Ectodermal cell (in vitro differentiated cells): ENCODE results near the gene MYEF2.

Experiments used
- H3K27ac ChIP-seq: 2 replicates; pipeline ENCODE4 v1.7.0; 2013; ENCODE audit warnings: mild to moderate bottlenecking, low read depth, low read length; ENCODE audit not compliant: insufficient read depth, poor library complexity, severe bottlenecking
- H3K27me3 ChIP-seq: 2 replicates; pipeline ENCODE4 v1.7.0; 2013; ENCODE audit warnings: mild to moderate bottlenecking, low read length; ENCODE audit not compliant: insufficient read depth, control insufficient read depth, poor library complexity, severe bottlenecking
- H3K36me3 ChIP-seq: one replicate; pipeline ENCODE4 v1.7.0; 2013; ENCODE audit warnings: low read length; ENCODE audit not compliant: control insufficient read depth, insufficient read depth
- H3K4me1 ChIP-seq: one replicate; pipeline ENCODE4 v1.7.0; 2013; ENCODE audit warnings: low read length; ENCODE audit not compliant: control insufficient read depth, insufficient read depth
- H3K4me3 ChIP-seq: 2 replicates; pipeline ENCODE4 v1.7.0; 2013; ENCODE audit warnings: low read depth, low read length, control low read depth; ENCODE audit not compliant: insufficient read depth
- H3K9me3 ChIP-seq: 2 replicates; pipeline ENCODE4 v1.7.0; 2013; ENCODE audit warnings: mild to moderate bottlenecking, low read length, moderate library complexity; ENCODE audit not compliant: control insufficient read depth
- WGBS, 2 experiments: methylation state at CpG; one replicate each; pipeline ENCODE4 v1.1.7; 2013; ENCODE audit warnings: missing lambda C conversion rate in 2 of 2; 5-methylcytosine and 5-hydroxymethylcytosine counted together

The MYEF2 gene

DNA sequence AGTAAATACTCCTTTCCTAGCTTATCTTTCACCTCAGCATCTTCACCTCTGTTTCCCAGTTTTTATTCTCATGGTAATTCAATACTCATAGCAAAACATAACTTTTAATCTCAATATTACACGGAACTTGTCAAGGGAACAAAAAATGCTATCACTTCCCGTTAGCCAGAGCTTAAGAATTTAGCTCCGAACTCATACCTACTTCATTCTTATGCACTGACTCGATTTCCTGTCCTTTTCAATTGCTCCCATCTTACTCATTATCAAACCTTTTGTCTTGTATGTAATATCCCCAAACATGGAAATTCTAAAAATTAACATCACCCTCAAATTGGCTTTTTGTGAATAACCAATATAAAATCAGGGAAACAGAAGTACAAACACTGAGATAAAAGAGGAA, 28.2 kb downstream of the MYEF2 start:
- Histone ChIP-seq H3K9me3 (no peaks in the 10 kb centered on the region), H3K4me3 (no peak overlapping the region), H3K36me3 (peaks cover 35% of the 10 kb centered on the region), H3K27me3 (no peaks in the 10 kb centered on the region), H3K4me1 (no peaks in the 10 kb centered on the region), H3K27ac (no peak overlapping the region)
- 80 to 86% methylated on average over 4 of the region's 4 CpGs for WGBS, 2 experiments

DNA sequence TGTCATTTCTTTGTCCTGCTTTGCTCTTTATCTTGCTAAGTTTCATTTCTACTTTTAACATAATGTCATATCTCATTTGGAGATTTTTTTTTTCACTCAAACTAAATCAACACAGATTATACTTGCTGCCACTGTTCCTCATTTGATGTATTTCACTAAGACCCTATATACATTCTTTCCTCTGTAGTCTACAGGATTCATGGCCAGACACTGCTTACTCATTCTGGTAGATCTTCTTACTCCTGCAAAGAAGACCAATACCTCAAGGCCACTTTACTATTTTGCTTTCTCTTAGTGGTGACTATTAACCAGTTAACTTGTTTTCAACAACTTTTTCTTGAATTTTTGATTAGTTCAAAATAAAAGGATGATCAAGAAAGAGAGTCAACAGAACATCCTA, 30.7 kb downstream of the MYEF2 start:
- Histone ChIP-seq H3K36me3 (peaks cover 26% of the 10 kb centered on the region), H3K27ac (no peak overlapping the region), H3K9me3 (no peaks in the 10 kb centered on the region), H3K4me1 (no peaks in the 10 kb centered on the region), H3K27me3 (no peaks in the 10 kb centered on the region), H3K4me3 (no peak overlapping the region)

DNA sequence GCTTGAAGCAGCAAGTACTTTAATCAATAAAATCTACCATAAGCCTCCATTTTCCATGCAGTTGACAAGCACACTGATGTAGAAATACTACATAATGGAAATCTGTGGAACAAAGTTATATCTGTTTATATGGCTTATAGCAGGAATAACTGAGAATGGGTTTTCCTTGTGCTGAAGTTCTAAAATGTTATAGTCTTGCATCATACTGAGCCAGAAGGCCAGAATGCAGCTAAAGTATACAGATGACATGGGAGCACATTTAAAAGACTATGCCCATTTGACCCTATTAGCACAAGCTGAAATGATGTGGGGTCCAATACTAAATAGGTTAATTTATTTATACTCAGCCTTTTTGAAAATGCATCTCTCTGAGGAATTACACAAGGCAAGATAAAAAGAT, 32.2 kb downstream of the MYEF2 start:
- no peak overlapping the region for H3K4me3 ChIP-seq
- H3K4me1 ChIP-seq, result no peaks in the 10 kb centered on the region
- H3K27me3 ChIP-seq, result no peaks in the 10 kb centered on the region
- H3K36me3 ChIP-seq, result peaks cover 15% of the 10 kb centered on the region
- no peaks in the 10 kb centered on the region for H3K9me3 ChIP-seq
- H3K27ac ChIP-seq, result no peak overlapping the region

DNA sequence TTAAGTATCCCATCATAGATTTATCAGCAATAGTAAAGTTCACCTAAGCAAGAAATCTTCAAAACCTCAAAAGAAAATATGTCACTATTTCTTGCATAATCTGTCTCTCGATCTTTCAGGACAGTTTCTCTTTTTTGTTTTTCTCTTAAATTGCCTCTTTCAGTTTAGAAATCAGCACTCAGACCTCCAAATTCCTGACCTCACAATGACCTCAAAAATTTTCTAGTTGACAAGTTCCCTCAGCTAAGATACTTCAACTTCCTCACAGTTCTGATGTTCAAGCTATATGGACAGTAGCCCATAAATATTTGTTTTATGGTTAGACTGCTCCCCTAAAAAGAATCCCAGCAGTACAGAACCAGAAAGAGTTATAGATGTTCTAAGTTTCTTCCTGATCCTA, 33.2 kb downstream of the MYEF2 start:
- peaks cover 15% of the 10 kb centered on the region for H3K36me3 ChIP-seq
- H3K27ac ChIP-seq, result no peak overlapping the region
- 97 to 98% methylated on average over 1 of the region's 1 CpG for WGBS, 2 experiments
- H3K9me3 ChIP-seq, result no peaks in the 10 kb centered on the region
- no peaks in the 10 kb centered on the region for H3K4me1 ChIP-seq
- no peaks in the 10 kb centered on the region for H3K27me3 ChIP-seq
- no peak overlapping the region for H3K4me3 ChIP-seq

- Histone ChIP-seq H3K4me1 (no peaks in the 10 kb centered on the region), H3K9me3 (no peaks in the 10 kb centered on the region), H3K36me3 (peaks cover 10% of the 10 kb centered on the region), H3K4me3 (no peak overlapping the region), H3K27me3 (no peaks in the 10 kb centered on the region), H3K27ac (no peak overlapping the region)
- 86% methylated on average over 1 of the region's 1 CpG; no CpG with 5 or more reads in 1 of the 2 experiments for WGBS, 2 experiments
These were observed 34.2 kb downstream of the MYEF2 start for GRCh38 chr15:48143856-48144255.

GRCh38 chr15:48132874-48133273, 45.2 kb downstream of the MYEF2 start:
- H3K4me1 ChIP-seq, result no peaks in the 10 kb centered on the region
- no peak overlapping the region for H3K27ac ChIP-seq
- H3K36me3 ChIP-seq, result no peaks in the 10 kb centered on the region
- H3K4me3 ChIP-seq, result no peak overlapping the region
- H3K27me3 ChIP-seq, result no peaks in the 10 kb centered on the region
- 99 to 100% methylated on average over 5 to 6 of the region's 6 CpGs for WGBS, 2 experiments
- H3K9me3 ChIP-seq, result no peaks in the 10 kb centered on the region

DNA sequence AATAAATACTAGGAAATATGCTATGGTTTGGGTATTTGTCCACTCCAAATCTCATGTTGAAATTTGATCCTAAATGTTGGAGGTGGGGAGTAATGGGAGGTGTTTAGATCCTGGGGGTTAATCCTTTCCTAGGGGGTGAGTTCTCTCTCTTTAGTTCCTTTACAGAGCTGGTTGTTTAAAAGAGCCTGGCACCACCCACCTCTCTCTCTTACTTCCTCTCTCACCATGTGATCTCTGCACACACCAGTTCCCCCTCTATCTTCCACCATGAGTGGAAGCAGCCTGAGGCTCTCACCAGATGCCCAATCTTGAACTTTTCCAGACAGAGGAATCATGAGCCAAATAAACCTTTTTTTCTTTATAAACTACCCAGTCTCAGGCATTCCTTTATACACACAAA, 46.8 kb downstream of the MYEF2 start:
- H3K36me3 ChIP-seq, result no peaks in the 10 kb centered on the region
- no peak overlapping the region for H3K27ac ChIP-seq
- no peaks in the 10 kb centered on the region for H3K27me3 ChIP-seq
- no peaks in the 10 kb centered on the region for H3K9me3 ChIP-seq
- no peaks in the 10 kb centered on the region for H3K4me1 ChIP-seq
- no peak overlapping the region for H3K4me3 ChIP-seq

DNA sequence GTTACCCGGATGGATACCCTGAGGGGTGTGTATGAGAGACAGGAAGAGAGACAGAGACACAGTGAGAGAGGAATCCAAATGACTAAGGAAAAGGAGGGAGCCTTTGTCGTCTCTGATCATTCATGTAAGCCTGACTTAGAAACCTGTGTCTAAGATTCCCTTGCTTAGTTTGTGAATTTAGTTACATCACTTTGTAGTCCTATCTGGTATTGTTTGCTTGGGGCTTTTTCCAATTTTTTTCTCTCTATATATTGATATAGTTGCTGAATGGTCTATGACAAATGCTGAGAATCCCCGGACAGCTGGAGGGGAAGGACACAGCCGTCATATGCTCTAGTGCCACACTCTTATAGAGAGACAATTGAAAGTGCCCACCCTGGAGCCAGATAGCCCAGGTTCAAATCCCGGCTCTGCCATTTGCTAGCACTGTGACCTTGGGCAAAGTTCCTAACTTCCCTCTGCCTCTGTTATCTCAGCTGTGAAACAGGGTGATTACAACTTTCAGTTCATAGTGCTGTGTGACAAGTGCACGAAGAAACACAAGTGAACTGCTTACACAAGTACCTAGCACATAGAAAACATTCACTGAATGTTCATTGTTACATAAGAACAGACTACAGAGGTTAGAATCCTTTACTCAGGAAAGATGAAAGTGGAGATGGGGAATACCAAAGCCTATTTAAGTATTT, 51.3 kb downstream of the MYEF2 start:
- Histone ChIP-seq H3K9me3 (no peaks in the 10 kb centered on the region), H3K4me1 (no peaks in the 10 kb centered on the region), H3K27ac (no peak overlapping the region), H3K36me3 (no peaks in the 10 kb centered on the region), H3K27me3 (no peaks in the 10 kb centered on the region), H3K4me3 (no peak overlapping the region)
- 93% methylated on average over 6 of the region's 6 CpGs for WGBS, 2 experiments

DNA sequence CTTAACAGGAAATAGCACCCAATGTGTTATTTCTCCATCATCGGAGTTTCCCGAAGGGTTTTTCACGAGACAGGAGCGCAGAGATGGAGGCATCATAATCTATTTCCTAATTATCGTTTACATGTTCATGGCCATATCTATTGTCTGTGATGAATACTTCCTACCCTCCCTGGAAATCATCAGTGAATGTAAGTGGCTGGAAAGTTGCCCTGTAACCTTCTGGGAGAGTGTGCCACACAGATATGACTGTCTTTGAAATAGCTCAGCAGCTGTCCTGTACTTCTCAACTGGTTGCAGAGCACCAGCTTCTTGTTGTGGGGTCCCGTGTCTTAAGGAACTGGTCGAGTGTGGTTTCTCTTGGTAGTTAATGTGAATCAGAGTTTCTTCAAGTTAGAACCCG, 56.2 kb downstream of the MYEF2 start:
- Histone ChIP-seq H3K27me3 (no peaks in the 10 kb centered on the region), H3K36me3 (no peaks in the 10 kb centered on the region), H3K4me1 (peaks cover 6% of the 10 kb centered on the region), H3K4me3 (no peak overlapping the region), H3K9me3 (no peaks in the 10 kb centered on the region), H3K27ac (no peak overlapping the region)
- WGBS, 2 experiments, result 94 to 97% methylated on average over 8 of the region's 8 CpGs

DNA sequence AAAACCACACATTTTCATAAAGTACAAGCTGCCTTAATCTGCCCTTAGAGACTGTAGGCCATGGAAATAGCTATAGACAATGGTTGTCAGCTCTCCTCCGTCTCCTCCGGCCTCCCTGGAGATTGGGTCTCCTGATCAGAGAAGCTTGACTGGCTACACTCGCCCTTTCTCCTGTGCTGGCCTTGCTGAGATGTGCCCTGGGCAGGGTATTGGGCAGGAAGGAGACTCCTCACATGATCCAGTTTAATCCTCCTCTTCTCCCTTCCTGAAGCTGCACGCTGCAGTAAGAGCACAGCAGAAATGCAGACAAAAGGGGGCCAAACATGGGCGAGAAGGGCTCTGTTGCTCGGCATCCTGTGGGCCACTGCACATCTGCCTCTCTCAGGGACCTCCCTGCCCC, 57.4 kb downstream of the MYEF2 start, which contains the start of gene SLC24A5:
TSS of gene SLC24A5 (plus strand) at position 246 of the 400 bp plus-strand sequence. CDS start at position 301, 55 bp downstream.
- H3K27me3 ChIP-seq, result no peaks in the 10 kb centered on the region
- H3K4me1 ChIP-seq, result peaks cover 6% of the 10 kb centered on the region
- H3K4me3 ChIP-seq, result no peak within 1 kb of the TSS
- 85 to 90% methylated on average over 6 of the region's 6 CpGs for WGBS, 2 experiments
- H3K36me3 ChIP-seq, result no peaks in the 10 kb centered on the region
- no peaks in the 10 kb centered on the region for H3K9me3 ChIP-seq
- H3K27ac ChIP-seq, result no peak within 1 kb of the TSS

DNA sequence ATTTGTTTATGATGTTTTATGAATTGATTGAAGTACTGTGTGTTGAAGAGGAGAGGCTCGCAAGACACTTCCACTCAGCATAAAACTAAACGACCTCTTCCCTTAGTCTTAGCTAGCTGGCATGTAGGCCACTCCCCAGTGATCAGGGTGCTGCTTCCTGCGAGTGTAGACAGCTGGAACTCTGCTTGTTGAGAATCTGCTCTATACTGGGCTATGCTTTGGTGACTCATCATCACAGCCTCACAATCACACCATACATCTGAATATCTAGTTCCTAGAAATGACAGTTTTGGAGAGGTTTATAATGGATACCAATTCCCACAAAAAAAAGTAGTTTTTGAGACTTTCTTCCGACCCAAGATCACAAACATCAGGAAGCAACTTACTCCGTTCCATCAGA, 58.8 kb downstream of the MYEF2 start:
- H3K36me3 ChIP-seq, result no peaks in the 10 kb centered on the region
- peaks cover 6% of the 10 kb centered on the region for H3K4me1 ChIP-seq
- H3K4me3 ChIP-seq, result no peak overlapping the region
- 94 to 95% methylated on average over 5 of the region's 5 CpGs for WGBS, 2 experiments
- no peaks in the 10 kb centered on the region for H3K9me3 ChIP-seq
- H3K27me3 ChIP-seq, result no peaks in the 10 kb centered on the region
- no peak overlapping the region for H3K27ac ChIP-seq
